Skeletal muscle tissue (tissue), 4 donors: ENCODE measurements around the gene MBTPS1. TPM values are rescaled to one million over a fixed set of nuclear protein-coding genes. Genes with fewer than 3 reads are reported as not detected.
"Not testable (repeated sequence)": the region's sequence is repeated elsewhere in the genome, so short reads cannot be mapped to it uniquely, and the experiment has no call there.

Source experiments
- H3K27ac ChIP-seq: one replicate; pipeline ENCODE4 v1.7.0; 2013; ENCODE audit warnings: mild to moderate bottlenecking, low read depth, low read length, inconsistent platforms
- H3K27me3 ChIP-seq, 3 donors: one replicate each; pipeline ENCODE4 v1.7.0; 2013; ENCODE audit warnings: low read length in 3 of 3; ENCODE audit not compliant: control insufficient read depth in 3 of 3, insufficient read depth in 3 of 3
- H3K36me3 ChIP-seq, 3 donors: one replicate each; pipeline ENCODE4 v1.7.0; 2013; ENCODE audit warnings: low read length in 3 of 3; ENCODE audit not compliant: control insufficient read depth in 3 of 3, insufficient read depth in 3 of 3
- H3K4me1 ChIP-seq, 3 donors: one replicate each; pipeline ENCODE4 v1.7.0; 2013; ENCODE audit warnings: low read length in 3 of 3, mild to moderate bottlenecking in 3 of 3; ENCODE audit not compliant: control insufficient read depth in 3 of 3, insufficient read depth in 3 of 3
- H3K4me3 ChIP-seq, 3 donors: one replicate each; pipeline ENCODE4 v1.7.0; 2013; ENCODE audit warnings: low read length in 3 of 3
- H3K9ac ChIP-seq, 3 donors: one replicate each; pipeline ENCODE4 v1.7.0; 2013; ENCODE audit warnings: low read length in 3 of 3, mild to moderate bottlenecking in 3 of 3, moderate library complexity in 2 of 3, low read depth in 1 of 3
- H3K9me3 ChIP-seq, 3 donors: one replicate each; pipeline ENCODE4 v1.7.0; 2013; ENCODE audit warnings: low read length in 3 of 3; ENCODE audit not compliant: control insufficient read depth in 3 of 3
- total RNA-seq: library from RNA; depleted of rRNA; stranded (reverse); fragments of >200 nt; gene quantifications from one replicate; pipeline ENCODE4 v1.2.3, GENCODE V29; 2014
- donor health status: Osteomylitis.

The MBTPS1 gene
- total RNA-seq, 1 donor from 2014 or later, result 76.7 TPM

DNA sequence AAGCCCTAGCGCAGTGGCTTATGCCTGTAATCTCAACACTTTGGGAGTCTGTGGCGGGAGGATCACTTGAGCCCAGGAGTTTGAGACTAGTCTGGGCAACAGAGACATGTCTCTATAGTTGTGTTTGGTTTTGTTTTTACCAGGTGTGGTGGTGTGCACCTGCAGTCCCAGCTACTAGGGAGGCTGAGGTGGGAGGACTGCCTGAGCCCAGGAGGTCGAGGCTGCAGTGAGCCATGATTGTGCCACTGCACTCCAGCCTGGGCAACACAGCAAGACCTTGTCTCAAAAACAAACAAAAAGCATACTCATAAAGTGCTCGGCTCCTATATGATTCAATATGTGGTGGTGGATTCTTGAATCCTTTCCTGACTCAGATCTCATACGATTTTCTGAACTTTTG lies 1.6 kb upstream of the MBTPS1 start:
- H3K36me3 ChIP-seq, result peaks cover 2 to 15% (median 6%) of the 10 kb centered on the region in 3 donors
- not testable (repeated sequence) for H3K9ac ChIP-seq, H3K9me3 ChIP-seq, H3K4me3 ChIP-seq, H3K27me3 ChIP-seq, H3K27ac ChIP-seq
- peaks cover 11 to 23% (median 18%) of the 10 kb centered on the region in 3 donors for H3K4me1 ChIP-seq

DNA sequence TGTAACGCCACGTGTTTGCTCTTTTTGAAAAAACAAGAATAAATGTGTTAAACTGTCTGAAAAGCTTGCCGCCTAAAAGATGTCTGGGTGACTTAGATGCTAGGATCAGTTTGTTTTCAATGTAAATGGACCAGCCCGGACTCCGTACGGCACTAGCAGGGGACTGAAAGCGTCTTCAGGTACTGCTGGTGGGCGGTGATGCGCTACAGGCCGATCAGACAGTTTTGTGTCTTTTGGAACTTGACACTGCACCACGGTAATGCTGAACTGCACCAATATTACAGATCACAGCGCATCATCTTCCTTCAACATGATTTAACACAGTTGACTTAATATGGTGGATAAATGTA lies 727 bp upstream of the MBTPS1 start:
- Histone ChIP-seq H3K27ac (peak overlapping the region; percentile 90), H3K4me3 (peak overlapping the region; percentile 92 to 97 (median 96)), H3K27me3 (no peaks in the 10 kb centered on the region), H3K9ac (peak overlapping the region; percentile 97 to 99 (median 98)), H3K36me3 (peaks cover 0 to 6% (median under 1%) of the 10 kb centered on the region in 3 donors), H3K9me3 (no peaks in the 10 kb centered on the region), H3K4me1 (peaks cover 11 to 23% (median 18%) of the 10 kb centered on the region in 3 donors)

DNA sequence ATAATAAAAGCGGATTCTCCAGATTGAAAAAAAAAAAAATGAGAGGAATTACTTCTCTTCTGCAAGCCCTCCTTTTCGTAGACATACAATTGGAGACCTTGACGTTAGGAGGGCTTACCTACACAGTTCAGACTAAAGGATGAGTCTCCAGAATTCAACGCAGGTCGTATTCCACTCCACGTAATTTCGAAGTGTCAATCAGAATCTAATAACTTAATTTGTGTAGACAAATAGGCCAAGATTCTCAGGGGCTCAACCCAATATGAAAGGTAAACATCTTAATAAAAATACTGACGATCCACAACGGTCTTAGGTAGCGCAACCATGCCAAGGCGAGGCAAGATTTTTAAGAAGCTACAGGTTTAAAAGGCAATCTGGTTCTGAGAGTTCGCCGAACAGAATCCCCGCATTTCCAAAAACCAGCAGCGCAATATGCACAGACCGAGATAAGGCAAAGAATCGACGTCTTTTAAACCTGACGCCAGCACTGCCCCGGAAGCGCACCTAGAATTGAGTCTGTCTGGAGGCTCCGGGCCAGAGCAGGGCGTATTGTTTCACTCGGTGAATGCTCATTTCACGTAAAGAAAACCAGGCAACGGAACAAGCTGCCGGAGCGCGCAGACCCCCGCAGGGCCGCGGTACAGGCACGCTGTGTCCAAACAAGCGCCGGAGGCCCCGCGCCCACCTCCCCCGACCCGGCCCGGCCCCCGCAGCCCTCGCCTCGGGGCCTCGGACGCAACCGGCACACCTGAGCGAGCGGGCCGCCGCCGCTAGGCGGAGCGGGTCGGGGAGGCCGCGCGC lies 623 bp downstream of the MBTPS1 start:
- peaks cover 0 to 3% (median 0%) of the 10 kb centered on the region in 3 donors for H3K36me3 ChIP-seq
- H3K9ac ChIP-seq, result peak overlapping the region; percentile 97 to 99 (median 98)
- peak overlapping the region; percentile 90 for H3K27ac ChIP-seq
- H3K4me3 ChIP-seq, result peak overlapping the region; percentile 92 to 97 (median 96)
- no peaks in the 10 kb centered on the region for H3K27me3 ChIP-seq
- H3K4me1 ChIP-seq, result peaks cover 11 to 23% (median 18%) of the 10 kb centered on the region in 3 donors
- no peaks in the 10 kb centered on the region for H3K9me3 ChIP-seq

DNA sequence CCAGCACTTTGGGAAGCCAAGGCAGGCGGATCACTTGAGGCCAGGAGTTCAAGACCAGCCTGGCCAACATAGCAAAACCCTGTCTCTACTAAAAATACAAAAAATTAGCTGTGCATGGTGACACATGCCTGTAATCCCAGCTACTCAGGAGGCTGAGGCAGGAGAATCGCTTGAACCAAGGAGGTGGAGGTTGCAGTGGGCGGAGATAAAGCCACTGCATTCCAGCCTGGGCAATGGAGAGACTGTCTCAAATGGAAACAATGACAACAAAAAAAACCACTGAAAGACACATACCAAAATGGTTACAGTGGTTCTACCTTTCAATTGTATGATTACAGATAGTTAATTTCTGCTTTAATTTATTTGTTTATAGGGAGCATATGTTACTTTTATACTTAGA lies 4.8 kb downstream of the MBTPS1 start:
- not testable (repeated sequence) for H3K9me3 ChIP-seq, H3K36me3 ChIP-seq, H3K27me3 ChIP-seq, H3K27ac ChIP-seq, H3K4me3 ChIP-seq, H3K9ac ChIP-seq
- H3K4me1 ChIP-seq, result peaks cover 26 to 45% (median 37%) of the 10 kb centered on the region in 3 donors

- Histone ChIP-seq H3K9ac (no peak overlapping the region), H3K4me1 (peaks cover 26 to 47% (median 41%) of the 10 kb centered on the region in 3 donors), H3K4me3 (no peak overlapping the region), H3K36me3 (peaks cover 0 to 8% (median 7%) of the 10 kb centered on the region in 3 donors), H3K27ac (no peak overlapping the region), H3K27me3 (no peaks in the 10 kb centered on the region), H3K9me3 (no peaks in the 10 kb centered on the region)
Measured at GRCh38 chr16:84111525-84111924, 5.2 kb downstream of the MBTPS1 start.

GRCh38 chr16:84110527-84110926 lies 6.2 kb downstream of the MBTPS1 start:
- peaks cover 0 to 10% (median 7%) of the 10 kb centered on the region in 3 donors for H3K36me3 ChIP-seq
- H3K4me3 ChIP-seq, result no peak overlapping the region
- peak overlapping the region in 1 of 3 donors; percentile 50 for H3K9ac ChIP-seq
- H3K27me3 ChIP-seq, result no peaks in the 10 kb centered on the region
- peaks cover 22 to 49% (median 45%) of the 10 kb centered on the region in 3 donors for H3K4me1 ChIP-seq
- no peaks in the 10 kb centered on the region for H3K9me3 ChIP-seq
- H3K27ac ChIP-seq, result peak overlapping the region; percentile 68

- Histone ChIP-seq H3K9ac (peak overlapping the region in 2 of 3 donors; percentile 17 to 28), H3K4me1 (peaks cover 17 to 42% (median 41%) of the 10 kb centered on the region in 3 donors), H3K4me3 (no peak overlapping the region), H3K27me3 (no peaks in the 10 kb centered on the region), H3K9me3 (no peaks in the 10 kb centered on the region), H3K27ac (peak overlapping the region; percentile 68), H3K36me3 (peaks cover 0 to 10% (median 9%) of the 10 kb centered on the region in 3 donors)
Measured at GRCh38 chr16:84109598-84110335, 7.0 kb downstream of the MBTPS1 start.

GRCh38 chr16:84107921-84108320 lies 8.8 kb downstream of the MBTPS1 start:
- H3K27ac ChIP-seq, result no peak overlapping the region
- H3K4me1 ChIP-seq, result peaks cover 14 to 44% (median 37%) of the 10 kb centered on the region in 3 donors
- H3K9me3 ChIP-seq, result no peaks in the 10 kb centered on the region
- H3K36me3 ChIP-seq, result peaks cover 0 to 10% (median 9%) of the 10 kb centered on the region in 3 donors
- H3K9ac ChIP-seq, result no peak overlapping the region
- H3K27me3 ChIP-seq, result no peaks in the 10 kb centered on the region
- H3K4me3 ChIP-seq, result no peak overlapping the region

DNA sequence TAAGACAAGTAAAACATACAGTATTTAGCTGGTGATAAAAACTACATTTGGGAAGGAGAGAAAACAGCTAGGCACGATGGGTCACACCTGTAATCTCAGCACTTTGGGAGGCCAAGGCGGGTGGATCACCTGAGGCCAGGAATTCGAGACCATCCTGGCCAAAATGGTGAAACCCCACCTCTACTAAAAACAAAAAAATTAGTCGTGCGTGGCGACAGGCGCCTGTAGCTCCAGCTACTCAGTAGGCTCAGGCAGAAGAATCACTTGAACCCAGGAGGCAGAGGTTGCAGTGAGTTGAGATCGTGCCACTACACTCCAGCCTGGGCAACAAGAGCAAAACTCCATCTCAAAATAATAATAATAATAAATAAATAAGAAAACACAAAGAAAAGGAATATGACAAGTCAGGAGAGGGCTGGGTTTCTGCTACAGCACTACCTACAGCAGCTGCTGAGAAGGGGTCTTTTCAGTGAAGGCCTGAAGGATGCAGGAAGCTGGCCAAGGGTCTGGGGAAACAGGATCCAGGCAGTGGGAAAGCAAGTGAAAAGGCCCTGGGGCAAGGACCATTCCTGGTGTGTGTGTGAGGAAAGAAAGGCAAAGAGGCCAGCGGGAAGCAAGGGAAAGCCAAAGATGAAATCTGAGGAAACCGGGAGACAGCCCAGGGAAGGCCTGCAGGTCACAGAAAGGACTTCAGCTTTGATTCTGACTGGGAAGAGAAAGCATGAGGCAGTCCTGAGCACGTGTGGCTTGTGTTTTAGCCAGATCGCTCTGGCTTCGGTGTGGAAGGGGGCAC lies 10.6 kb downstream of the MBTPS1 start:
- Histone ChIP-seq H3K27ac (no peak overlapping the region), H3K4me1 (peaks cover 14 to 44% (median 37%) of the 10 kb centered on the region in 3 donors), H3K27me3 (no peaks in the 10 kb centered on the region), H3K4me3 (peak overlapping the region in 1 of 3 donors; percentile 13), H3K9me3 (no peaks in the 10 kb centered on the region), H3K9ac (peak overlapping the region in 1 of 3 donors; percentile 54), H3K36me3 (peaks cover 0 to 12% (median 10%) of the 10 kb centered on the region in 3 donors)
